Measurements from ENCODE around the gene SCGB2B2.
"Not testable (repeated sequence)": the region's sequence is repeated elsewhere in the genome, so short reads cannot be mapped to it uniquely, and the experiment has no call there.

Gene SCGB2B2, protein sequence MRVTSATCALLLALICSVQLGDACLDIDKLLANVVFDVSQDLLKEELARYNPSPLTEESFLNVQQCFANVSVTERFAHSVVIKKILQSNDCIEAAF

DNA sequence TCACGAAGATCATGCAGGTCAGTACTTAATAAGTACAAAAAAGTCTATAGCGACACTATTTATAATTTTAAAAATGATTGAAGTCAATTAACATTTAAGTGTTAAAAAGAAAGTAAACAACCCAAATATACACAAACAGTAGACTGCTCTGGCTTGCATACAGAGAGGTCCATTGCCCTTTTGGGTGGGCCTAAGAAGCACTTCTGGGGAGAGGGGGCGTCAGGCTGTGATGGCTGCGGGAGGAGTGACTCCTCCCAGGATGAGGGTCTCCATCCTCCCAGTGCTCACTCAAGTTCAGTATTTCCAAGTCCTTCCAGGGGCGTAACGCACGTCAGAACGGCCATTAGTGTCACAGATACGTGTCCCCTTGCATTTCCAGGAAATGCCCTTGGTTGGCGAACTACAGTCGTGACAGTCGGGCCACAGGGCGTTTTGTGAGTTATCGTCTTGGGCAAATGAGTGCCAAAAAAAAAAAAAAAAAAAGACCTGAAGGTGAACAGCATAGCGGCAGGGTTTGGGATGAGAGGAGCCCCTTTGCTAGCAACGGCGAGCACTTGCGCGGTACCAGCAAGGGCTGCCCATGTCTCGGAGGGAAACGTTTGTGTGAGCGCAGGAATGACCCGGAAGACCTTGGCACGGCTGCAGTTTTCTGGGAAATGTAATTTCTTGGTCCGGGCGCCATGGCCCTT is at the start of gene SCGB2B2:
SCGB2B2 (minus strand) TSS at position 463 of the 689 bp plus-strand sequence. CDS start 82,596 bp downstream, outside the sequence.
- DNase-seq (ENCODE audit: extremely low spot score, insufficient read length, low read depth) (peak; percentile 8), FAIRE-seq (peak; percentile 49)

DNA sequence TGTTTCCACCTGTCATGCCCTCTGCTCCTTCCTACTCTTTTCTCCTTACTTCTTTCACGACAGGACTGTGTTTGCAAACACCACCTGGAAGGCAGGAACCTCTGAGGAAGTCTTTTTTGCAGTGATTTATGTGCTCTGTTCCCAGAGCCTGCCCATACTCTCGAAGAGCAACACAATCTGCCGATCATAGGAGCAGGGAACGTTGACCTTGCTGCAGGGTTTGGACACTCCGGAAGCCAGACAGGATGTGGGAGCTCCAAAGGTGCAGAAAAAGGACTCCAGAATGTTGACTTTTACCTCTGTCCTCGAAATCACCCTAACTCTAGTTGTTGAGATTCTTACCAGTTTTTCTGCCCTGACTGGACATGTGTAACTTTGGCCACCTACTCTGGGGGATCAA is 48.4 kb upstream of the SCGB2B2 start:
- no peak for FAIRE-seq

DNA sequence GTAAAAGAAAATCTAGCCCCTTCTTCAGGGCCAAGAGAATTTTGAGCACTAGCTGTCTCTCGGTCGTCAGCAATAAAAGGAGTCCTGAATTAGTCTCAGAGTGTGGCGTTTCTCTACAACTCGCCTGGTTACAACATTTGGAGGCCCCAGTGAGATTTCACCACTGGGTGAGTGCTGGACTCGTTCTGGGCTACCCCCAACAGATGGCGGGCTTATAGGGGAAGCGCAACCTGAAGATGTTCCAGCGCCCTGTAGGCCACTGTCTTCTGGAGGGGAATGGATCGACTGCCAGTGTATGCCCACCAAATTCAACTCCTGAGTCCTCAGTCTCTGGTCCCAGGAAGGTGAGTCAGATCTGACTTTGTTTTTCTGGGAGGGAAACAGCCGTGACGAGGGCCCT is 45.4 kb upstream of the SCGB2B2 start:
- FAIRE-seq: no peak
- DNase-seq (ENCODE audit: extremely low spot score, insufficient read length, low read depth): no peak

More for the DNA sequence above, 48.4 kb upstream of the SCGB2B2 start:
- DNase-seq (ENCODE audit: extremely low spot score, insufficient read length, low read depth): no peak

DNA sequence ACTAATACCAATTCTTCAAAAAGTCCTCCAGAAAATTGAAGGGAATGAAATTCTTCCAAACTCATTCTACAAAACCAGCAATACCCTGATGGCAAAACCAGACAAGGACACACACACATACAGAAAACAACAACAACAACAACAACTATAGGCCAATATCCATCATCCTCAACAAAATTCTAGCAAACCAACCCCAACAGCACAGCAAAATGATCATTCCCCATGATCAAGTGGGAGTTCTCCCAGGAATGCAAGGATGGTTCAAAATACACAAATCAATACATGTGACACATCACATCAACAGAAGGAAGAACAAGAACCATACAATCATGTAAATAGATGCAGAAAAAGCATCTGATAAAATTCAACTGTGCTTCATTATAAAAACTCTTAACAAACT is 38.4 kb upstream of the SCGB2B2 start:
- FAIRE-seq (peak; percentile 9), DNase-seq (ENCODE audit: extremely low spot score, insufficient read length, low read depth) (no peak)

DNA sequence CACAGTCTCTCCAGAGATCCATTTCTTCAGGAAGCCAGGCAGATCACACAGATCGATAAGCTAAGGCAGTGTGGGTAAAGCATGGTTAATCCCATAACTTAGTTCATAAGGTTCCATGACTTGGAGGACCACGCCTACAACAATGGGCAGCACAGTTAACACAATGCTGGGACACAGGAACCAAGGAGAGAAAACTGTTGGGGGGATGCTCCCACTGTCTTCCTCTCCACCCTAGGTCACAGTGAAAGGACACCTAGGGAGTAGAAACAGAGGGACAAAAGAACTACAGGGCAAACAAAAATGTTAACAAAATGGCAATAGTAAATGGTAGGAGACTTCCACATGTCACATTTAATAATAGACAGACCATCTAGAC is 36.3 kb upstream of the SCGB2B2 start:
- FAIRE-seq (no peak), DNase-seq (ENCODE audit: extremely low spot score, insufficient read length, low read depth) (no peak)

DNA sequence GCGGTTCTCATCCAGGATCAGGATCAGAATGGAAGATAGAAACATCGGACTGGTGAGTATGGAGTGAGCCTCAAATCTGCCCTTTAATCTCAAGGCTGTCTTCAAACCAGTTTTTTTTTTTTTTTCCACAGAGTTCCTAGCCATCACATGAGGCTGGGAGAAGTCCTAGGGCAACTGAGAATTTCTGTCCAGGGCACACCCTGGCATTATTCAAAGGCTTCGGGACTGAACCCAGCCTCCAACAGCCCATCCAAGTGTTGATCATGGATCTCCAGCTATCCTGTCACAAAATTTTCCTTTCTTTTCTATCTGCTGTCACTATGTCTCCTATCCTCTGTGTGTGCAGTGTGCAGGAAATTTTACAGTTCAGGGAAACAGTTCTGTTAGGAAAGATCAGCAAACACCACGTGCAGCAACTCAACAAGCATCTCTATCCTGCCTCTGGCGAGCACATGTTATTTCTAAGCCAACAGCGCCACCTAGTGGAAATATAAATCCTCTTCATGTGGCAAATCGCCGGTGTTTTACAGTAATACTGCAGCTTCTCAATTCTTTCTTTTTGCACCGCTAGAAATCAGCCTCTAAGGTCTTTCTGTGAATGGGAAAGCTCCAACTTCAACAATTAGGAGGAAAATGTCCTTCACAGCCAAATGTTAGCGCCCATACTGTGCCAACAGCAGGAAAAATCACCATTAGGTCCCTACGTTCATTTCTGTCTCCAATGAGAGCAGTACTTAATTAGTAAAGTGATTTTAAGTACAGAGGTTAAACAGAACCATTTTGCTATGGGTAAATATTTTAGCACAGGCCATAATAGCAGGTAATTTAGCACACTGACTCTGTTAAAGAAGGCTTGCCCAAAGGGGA is 35.7 kb upstream of the SCGB2B2 start:
- FAIRE-seq (peak; percentile 73), DNase-seq (ENCODE audit: extremely low spot score, insufficient read length, low read depth) (no peak)

DNA sequence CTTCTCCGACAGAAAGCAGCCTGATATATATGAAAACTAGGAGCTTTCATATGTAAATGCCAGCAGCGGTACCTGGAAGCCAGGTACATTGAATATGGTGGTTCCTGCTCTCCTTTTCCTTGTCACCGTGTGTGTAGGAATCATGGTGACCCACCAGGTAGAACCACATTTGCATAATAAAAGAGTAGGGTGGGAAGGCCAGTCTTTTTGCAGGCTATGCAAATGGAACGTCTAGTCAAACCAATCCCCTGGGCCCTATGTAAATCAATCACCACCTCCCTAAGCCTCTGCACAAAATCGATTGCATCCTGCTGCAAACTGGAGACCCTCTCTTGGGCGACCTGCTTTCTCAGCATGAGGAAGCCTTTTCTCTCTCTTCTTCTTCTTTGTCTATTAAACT is 34.9 kb upstream of the SCGB2B2 start:
- no peak for FAIRE-seq

DNA sequence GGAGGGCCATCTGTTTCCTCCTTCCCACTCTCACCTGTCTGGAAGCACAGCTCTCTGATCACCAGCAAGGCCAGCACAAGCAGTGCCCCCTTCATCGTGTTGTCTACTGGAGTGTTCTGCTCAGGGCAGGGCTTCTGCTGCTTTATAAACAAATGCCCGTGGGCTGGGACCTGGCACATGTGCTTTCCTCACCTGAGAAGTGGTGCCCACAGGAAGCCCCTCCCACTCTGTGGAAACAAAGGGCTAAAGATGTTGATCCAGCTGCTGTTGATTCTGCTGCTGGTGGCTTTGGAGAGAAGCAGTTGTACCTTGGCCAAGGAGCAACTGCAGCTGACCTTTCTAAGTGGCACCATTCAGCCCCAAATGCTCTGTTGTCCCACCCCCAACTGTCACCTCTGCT is 30.7 kb upstream of the SCGB2B2 start:
- FAIRE-seq (no peak), DNase-seq (ENCODE audit: extremely low spot score, insufficient read length, low read depth) (no peak)

More for the DNA sequence above, 34.9 kb upstream of the SCGB2B2 start:
- no peak for DNase-seq (ENCODE audit: extremely low spot score, insufficient read length, low read depth)

DNA sequence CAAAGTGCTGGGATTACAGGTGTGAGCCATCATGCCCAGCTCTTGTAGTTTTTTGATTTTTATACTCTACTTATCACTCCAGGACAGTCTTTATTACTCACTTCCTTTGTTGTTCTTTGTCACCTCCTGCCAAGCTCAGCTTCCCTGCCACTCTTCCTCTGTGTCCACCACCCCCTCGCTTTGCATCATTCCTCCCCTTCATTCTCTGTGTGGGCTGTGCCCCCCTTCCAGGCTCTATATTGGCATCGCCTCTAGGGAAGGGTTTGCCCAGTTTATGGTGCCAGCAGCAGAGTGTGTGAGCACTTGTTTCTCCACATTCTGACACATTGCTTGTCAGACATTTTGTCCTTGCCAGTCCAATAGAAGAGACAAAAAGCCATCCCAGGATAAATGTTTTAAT is 15.6 kb upstream of the SCGB2B2 start:
- FAIRE-seq: no peak
- no peak for DNase-seq (ENCODE audit: extremely low spot score, insufficient read length, low read depth)

DNA sequence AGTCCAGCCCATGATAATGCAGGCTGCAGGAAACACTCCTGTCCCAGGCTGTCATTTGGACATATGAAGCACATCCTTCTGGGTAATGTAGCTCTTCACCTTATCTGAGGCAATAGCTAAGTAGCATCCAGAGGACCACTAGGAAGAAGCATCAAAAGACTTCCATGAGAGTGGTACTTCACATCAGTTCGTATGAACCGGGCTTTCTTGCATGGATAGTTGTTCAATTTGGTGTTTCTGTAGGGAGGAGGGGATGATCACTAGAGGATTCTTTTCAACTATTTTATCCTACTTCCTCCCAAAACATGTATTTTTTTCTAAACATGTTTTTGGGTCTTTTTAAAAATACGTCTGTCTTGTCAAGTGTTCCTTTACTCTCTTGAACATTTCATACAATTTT is 13.4 kb upstream of the SCGB2B2 start:
- FAIRE-seq: no peak
- DNase-seq (ENCODE audit: extremely low spot score, insufficient read length, low read depth): no peak

DNA sequence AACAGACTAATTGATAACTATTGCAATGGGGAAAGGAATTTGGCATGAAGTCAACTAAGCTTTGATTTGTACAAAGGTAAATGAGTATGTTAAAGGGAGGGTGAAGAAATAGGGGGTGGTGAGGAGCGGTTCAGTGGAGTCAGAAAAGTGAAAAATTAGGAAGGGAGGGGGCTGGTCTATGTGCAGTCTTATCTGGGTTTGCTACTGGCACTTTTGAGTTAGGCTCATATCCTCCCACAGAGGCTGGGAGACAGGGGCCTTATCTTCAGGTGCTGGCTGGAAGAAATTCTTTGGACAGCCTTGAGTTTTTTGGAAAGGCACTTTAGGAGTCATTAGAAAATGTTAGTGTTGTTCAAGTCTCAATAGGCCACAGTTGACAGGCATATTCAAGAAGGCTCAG is 11.6 kb upstream of the SCGB2B2 start:
- FAIRE-seq: no peak

DNA sequence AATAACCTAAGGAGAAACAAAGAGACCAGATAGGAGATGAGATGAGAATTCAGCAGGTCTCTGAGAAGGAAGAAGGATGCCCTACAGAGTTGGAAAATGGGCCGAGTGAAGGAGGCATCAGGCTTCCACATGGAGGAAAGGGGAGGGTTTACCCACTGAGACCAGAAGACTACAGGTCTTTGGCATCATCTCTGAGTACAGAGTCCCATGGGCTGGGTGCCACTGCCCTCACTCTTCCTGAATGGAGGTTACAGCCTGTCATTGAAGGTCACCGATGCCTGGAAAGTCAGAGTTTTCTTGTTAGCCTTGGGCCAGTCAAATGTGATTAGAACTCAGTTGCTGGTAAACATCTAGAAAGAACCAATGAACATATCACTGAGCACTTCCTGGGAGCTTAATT is 10.4 kb upstream of the SCGB2B2 start:
- DNase-seq (ENCODE audit: extremely low spot score, insufficient read length, low read depth): no peak
- no peak for FAIRE-seq

More for the DNA sequence above, 11.6 kb upstream of the SCGB2B2 start:
- DNase-seq (ENCODE audit: extremely low spot score, insufficient read length, low read depth): no peak

DNA sequence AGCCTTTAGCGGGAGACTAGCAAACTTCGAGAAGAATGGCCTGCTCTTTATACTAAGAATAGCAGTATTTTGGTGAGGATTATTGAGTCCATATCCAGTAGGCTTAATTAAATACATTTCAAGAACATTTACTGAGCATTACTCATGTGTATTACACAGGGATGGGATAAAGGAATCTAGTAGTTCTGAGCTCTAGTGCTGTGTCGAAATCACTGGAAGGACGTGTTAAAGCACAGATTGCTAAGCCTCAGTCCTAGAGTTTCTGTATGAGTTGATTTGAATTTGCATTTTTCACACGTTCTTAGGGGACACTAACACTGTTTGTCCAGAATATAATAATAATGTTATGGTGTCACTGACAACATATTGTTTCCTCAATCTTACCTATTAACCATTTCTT is 9.5 kb upstream of the SCGB2B2 start:
- DNase-seq (ENCODE audit: extremely low spot score, insufficient read length, low read depth) (no peak), FAIRE-seq (no peak)

DNA sequence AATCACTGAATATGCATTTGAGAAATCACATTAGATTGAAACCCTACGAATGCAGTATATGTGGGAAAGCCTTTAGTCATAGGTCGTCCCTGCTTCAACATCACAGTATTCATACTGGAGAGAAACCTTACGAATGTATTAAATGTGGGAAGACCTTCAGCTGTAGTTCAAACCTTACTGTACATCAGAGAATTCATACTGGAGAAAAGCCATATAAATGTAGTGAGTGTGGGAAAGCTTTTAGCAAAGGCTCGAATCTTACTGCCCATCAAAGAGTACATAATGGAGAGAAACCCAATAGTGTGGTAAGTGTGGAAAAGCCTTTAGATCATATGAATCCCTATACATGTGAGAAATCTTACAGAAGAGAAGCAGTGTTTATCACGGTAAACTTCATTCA is 8.3 kb upstream of the SCGB2B2 start:
- not testable (repeated sequence) for DNase-seq (ENCODE audit: extremely low spot score, insufficient read length, low read depth); FAIRE-seq

DNA sequence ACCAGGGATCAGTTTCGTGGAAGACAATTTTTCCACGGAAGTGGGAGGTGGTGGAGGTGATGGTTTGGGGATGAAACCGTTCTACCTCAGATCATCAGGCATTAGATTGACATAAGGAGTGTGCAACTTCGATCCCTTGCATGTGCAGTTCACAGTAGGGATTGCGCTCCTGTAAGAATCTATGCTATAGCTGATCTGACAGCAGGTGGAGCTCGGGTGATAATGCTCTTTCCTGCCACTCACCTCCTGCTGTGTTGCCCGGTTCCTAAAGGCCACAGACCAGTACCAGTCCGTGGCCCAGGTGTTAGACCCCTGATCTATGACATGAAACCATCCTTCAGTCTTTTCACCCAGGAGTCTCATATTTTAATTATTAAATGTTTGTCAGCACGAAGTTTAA is 4.5 kb upstream of the SCGB2B2 start:
- no peak for FAIRE-seq

DNA sequence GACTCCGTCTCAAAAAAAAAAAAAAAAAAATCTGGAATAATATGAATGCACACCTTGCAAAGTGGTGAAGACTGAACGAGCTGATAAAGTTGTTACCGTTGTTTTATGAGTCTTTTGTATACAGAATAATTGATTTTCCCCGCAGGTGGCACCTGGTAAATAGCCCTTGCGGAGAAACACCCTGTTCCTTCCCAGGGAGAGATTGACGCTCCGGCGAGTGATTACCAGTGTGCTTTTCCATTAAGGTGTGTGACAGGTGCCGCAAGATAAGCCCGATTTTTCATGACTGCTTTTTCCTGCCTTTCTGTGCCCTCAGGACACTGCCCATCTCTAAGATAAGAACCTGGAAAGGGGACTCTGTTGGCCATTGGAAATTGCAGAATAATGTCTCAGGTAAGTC is 1.5 kb upstream of the SCGB2B2 start:
- DNase-seq (ENCODE audit: extremely low spot score, insufficient read length, low read depth) (no peak), FAIRE-seq (no peak)

More for the DNA sequence above, 4.5 kb upstream of the SCGB2B2 start:
- no peak for DNase-seq (ENCODE audit: extremely low spot score, insufficient read length, low read depth)

DNA sequence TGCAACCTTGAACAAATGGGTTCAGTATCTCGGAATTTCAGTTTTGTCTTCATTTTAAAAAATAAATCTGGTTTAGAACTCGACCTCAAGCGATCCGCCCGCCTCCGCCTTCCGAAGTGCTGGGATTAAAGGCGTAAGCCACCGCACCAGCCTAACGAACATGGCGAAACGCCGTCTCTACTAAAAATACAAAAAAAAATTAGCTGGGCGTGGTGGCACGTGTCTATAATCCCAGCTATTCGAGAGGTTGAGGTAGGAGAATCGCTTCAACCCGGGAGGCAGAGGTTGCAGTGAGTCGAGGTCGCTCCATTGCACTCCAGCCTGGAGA is 1.1 kb upstream of the SCGB2B2 start:
- DNase-seq (ENCODE audit: extremely low spot score, insufficient read length, low read depth) (no peak), FAIRE-seq (no peak)

DNA sequence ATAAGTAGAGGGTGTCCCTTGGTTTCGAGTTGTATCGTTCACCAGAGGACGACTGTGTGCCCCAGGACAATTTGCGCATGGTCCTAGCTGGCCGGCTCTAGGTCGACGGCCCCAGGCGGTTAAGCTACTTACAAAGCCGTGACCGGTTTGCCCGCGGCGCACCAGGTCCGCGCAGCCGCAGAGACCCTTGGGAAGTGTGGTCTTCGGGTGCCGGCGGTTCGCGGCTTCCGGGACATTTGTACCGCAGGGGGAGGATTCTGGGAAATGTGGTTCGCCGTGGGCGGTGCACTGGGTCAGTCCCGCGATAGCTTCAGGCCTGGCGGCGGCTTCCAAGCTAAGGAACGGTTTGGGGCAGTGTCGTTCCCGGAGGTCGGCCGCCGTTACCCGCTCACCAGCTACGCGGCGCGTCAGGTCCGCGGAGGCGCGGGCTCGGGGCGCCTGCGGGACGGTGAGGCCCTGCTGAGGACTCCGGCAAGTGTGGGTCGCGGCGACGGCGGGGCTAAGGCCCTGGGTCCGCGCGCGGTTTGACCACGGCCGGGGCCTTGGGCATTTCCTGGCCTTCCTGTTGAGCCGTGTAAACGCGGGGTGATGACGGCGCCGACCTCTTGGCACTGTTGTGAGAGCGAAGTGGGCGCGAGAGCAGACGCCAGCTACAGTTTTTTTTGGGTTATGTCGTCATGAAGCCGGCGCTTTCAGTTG is 576 bp upstream of the SCGB2B2 start, which contains the start of gene ZNF302:
ZNF302 (plus strand) TSS at position 293 of the 699 bp plus-strand sequence. CDS start 1,127 bp downstream, outside the sequence.
- FAIRE-seq: peak; percentile 96

DNA sequence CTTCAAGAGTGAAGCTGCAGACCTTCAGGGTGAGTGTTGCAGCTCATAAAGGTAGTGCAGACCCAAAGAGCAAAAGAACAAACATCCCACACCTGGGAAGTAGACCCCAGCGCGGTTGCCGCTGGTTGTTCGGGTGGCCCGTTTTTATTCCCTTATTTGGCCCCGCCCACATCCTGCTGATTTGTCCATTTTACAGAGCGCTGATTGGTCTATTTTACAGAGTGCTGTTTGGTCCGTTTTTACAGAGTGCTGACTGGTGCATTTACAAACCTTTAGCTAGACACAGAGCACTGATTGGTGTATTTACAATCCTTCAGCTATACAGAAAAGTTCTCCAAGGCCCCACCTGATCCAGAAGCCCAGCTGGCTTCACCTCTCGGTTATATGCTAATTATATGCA is 1.0 kb downstream of the SCGB2B2 start:
- DNase-seq (ENCODE audit: extremely low spot score, insufficient read length, low read depth): no peak
- no peak for FAIRE-seq

More for the DNA sequence above, 576 bp upstream of the SCGB2B2 start, which contains the start of gene ZNF302:
- peak; percentile 82 for DNase-seq (ENCODE audit: extremely low spot score, insufficient read length, low read depth)

DNA sequence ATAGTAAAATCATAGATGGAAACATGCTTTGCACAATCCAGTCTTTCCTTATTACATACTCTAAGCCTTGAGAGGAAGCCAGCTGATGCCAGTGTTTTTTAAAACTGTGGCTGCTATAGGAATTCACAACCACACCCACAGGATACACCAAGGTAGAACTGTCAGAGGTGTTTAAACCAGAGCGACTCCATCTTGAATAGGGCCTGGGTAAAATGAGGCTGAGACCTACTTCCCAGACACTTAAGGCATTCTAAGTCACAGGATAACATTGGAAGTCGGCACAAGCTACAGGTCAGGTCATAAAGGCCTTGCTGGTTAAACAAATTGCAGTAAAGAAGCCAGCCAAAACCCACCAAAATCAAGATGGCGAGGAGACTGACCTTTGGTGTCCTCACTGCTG is 1.7 kb downstream of the SCGB2B2 start:
- FAIRE-seq (no peak), DNase-seq (ENCODE audit: extremely low spot score, insufficient read length, low read depth) (no peak)

Data from GM18507 (cell line).